ENCODE data around the gene FGR.

GRCh38 chr1:27602462-27603308 lies 32.3 kb downstream of the FGR start:
- peak in 1 of 12 donors; percentile 9 for TF ChIP-seq CTCF (IDR thresholded peaks at IDR 0.05)
- no peak for TF ChIP-seq POLR2A (IDR thresholded peaks at IDR 0.05)

Measured in heart left ventricle (tissue), 13 donors.